Esophagus squamous epithelium (tissue), 4 donors: Measurements from ENCODE around the gene FAM124A.

Experiments
- POLR2A ChIP-seq, 4 donors: fragments of 450-650 bp; IDR thresholded peaks; one replicate each; pipeline ENCODE4 v1.6.1; 2017; ENCODE audit warnings: antibody characterized with exemption in 4 of 4, mild to moderate bottlenecking in 4 of 4, moderate library complexity in 3 of 4
- TF ChIP-seq, protein P1 (sequence below), 6 experiments: fragments of 450-650 bp in 4 of 6; fragments of 200-600 bp in 2 of 6; sonication (generic) in 2 of 6; IDR thresholded peaks; one replicate each; pipeline ENCODE4 v1.5.1; 2016 to 2019; ENCODE audit warnings: antibody characterized with exemption in 6 of 6, mild to moderate bottlenecking in 4 of 6, moderate library complexity in 4 of 6

DNA sequence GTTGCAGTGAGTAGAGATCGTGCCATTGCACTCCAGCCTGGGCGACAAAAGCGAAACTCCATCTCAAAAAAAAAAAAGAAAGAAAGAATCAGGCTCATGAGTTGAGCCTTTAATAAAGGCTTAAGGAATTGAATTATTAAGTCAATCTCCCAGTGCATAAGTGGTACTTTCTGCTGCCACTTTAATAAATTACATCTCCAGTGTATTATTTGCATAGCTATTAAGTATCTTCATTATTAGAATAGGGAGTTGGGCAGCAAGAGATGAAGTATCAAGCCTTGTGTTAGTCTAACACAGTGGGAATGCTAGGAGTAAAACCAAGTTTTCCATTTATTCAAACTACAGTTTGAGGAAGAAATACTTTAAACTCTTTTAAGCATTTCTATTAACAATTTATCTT is 15.6 kb upstream of the FAM124A start:
- TF ChIP-seq, protein P1, sequence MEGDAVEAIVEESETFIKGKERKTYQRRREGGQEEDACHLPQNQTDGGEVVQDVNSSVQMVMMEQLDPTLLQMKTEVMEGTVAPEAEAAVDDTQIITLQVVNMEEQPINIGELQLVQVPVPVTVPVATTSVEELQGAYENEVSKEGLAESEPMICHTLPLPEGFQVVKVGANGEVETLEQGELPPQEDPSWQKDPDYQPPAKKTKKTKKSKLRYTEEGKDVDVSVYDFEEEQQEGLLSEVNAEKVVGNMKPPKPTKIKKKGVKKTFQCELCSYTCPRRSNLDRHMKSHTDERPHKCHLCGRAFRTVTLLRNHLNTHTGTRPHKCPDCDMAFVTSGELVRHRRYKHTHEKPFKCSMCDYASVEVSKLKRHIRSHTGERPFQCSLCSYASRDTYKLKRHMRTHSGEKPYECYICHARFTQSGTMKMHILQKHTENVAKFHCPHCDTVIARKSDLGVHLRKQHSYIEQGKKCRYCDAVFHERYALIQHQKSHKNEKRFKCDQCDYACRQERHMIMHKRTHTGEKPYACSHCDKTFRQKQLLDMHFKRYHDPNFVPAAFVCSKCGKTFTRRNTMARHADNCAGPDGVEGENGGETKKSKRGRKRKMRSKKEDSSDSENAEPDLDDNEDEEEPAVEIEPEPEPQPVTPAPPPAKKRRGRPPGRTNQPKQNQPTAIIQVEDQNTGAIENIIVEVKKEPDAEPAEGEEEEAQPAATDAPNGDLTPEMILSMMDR (IDR thresholded peaks at IDR 0.05) = no peak
- no peak for TF ChIP-seq POLR2A (IDR thresholded peaks at IDR 0.05)
